Activated B cell treated with CpG ODN at 0.5 μM for 24 hours (primary cell): ENCODE results near the gene SLC35G6. TPM values are rescaled to one million over a fixed set of nuclear protein-coding genes. Genes with fewer than 3 reads are reported as not detected.

ENCODE experiments used
- ATAC-seq: fragments of 200-7000 bp; cut with Tn5 transposase; one replicate; pipeline ENCODE4 v1.10.0; 2021; ENCODE audit warnings: low read depth, mild to moderate bottlenecking, moderate library complexity
- CTCF ChIA-PET: fragments of 350-600 bp; sonication (Branson Sonifier 250); formaldehyde crosslinking; loops from one replicate; lab custom pipeline; 2021; ENCODE audit warnings: antibody characterized with exemption; lab: Charles Lee
- POLR2A ChIA-PET: fragments of 350-600 bp; sonication (Branson Sonifier 250); formaldehyde crosslinking; loops from one replicate; lab custom pipeline; 2021; ENCODE audit warnings: antibody characterized with exemption; lab: Charles Lee
- DNase-seq: peaks from one replicate; pipeline ENCODE4 v3.0.0; 2022
- H3K27ac Mint-ChIP-seq: one replicate; pipeline ENCODE4 v1.8.0; 2020; ENCODE audit warnings: mixed read lengths
- H3K27me3 Mint-ChIP-seq: one replicate; pipeline ENCODE4 v1.8.0; 2021; ENCODE audit warnings: mixed read lengths
- H3K36me3 Mint-ChIP-seq: one replicate; pipeline ENCODE4 v1.8.0; 2021; ENCODE audit warnings: low read depth, mixed read lengths
- H3K4me1 Mint-ChIP-seq: one replicate; pipeline ENCODE4 v1.8.0; 2021; ENCODE audit warnings: mixed read lengths
- H3K4me3 Mint-ChIP-seq: one replicate; pipeline ENCODE4 v1.8.0; 2020; ENCODE audit warnings: mild to moderate bottlenecking, mixed read lengths
- H3K9me3 Mint-ChIP-seq: one replicate; pipeline ENCODE4 v1.8.0; 2020; ENCODE audit warnings: mixed read lengths
- CTCF ChIP-seq: fragments of 200-600 bp; IDR thresholded peaks from one replicate; pipeline ENCODE4 v1.8.0; 2022; ENCODE audit warnings: antibody characterized with exemption, mild to moderate bottlenecking
- intact Hi-C: fragments of 100-400 bp; cut with micrococcal nuclease; formaldehyde crosslinking; loops from one replicate; pipeline ENCODE4 v1.15.1; 2024
- total RNA-seq: library from RNA; stranded (reverse); gene quantifications from 2 replicates; pipeline ENCODE4 v1.2.3, GENCODE V29; 2022

The SLC35G6 gene
- total RNA-seq, 1 donor from 2014 or later, result not detected

- ChIA-PET POLR2A (interaction anchor here (1.8 kb wide), 1 partner anchor 19 kb away, joined by 4 read pairs; the partner anchor contains the start of gene ZBTB4), CTCF (interaction anchor here (1.2 kb wide), 1 partner anchor 20 kb away, joined by 3 read pairs; the partner anchor contains the start of gene ZBTB4)
- DNase-seq, result no peak
- H3K4me3 Mint-ChIP-seq, result no peak overlapping the region
- no peak for ATAC-seq
- H3K27me3 Mint-ChIP-seq, result no peaks in the 10 kb centered on the region
- intact Hi-C loops, result no loop called here
- peaks cover 20% of the 10 kb centered on the region for H3K36me3 Mint-ChIP-seq
- H3K9me3 Mint-ChIP-seq, result no peaks in the 10 kb centered on the region
- no peak for TF ChIP-seq CTCF
- no peak overlapping the region for H3K27ac Mint-ChIP-seq
- H3K4me1 Mint-ChIP-seq, result peaks cover 11% of the 10 kb centered on the region
Measured at GRCh38 chr17:7459961-7460545, 21.2 kb upstream of the SLC35G6 start.

- no peak for DNase-seq
Measured at GRCh38 chr17:7460850-7461660, 20.2 kb upstream of the SLC35G6 start.

GRCh38 chr17:7462474-7463371, 18.5 kb upstream of the SLC35G6 start:
- Mint-ChIP-seq H3K4me1 (peaks cover 12% of the 10 kb centered on the region), H3K27me3 (no peaks in the 10 kb centered on the region), H3K36me3 (peaks cover 31% of the 10 kb centered on the region), H3K4me3 (no peak overlapping the region), H3K27ac (no peak overlapping the region), H3K9me3 (no peaks in the 10 kb centered on the region)
- ChIA-PET POLR2A (interaction anchor here (0.5 to 2.0 kb wide), 2 partner anchors 14 to 19 kb away, joined by 5 read pairs; partner anchors contain the start of gene CHRNB1), CTCF (interaction anchor here (0.7 to 1.2 kb wide), 2 partner anchors 26 to 98 kb away, joined by 3 to 5 read pairs; no protein-coding TSS in a partner anchor)
- DNase-seq (no peak), ATAC-seq (no peak)
- intact Hi-C loops, result no loop called here
- TF ChIP-seq CTCF, result no peak

More at GRCh38 chr17:7460850-7461660, 20.2 kb upstream of the SLC35G6 start:
- CTCF ChIA-PET, result interaction anchor here (1.2 kb wide), 1 partner anchor 19 kb away, joined by 3 read pairs; the partner anchor contains the start of gene ZBTB4
- ATAC-seq, result no peak
- H3K27ac Mint-ChIP-seq, result no peak overlapping the region
- no peak for TF ChIP-seq CTCF
- no peaks in the 10 kb centered on the region for H3K27me3 Mint-ChIP-seq
- peaks cover 6% of the 10 kb centered on the region for H3K4me1 Mint-ChIP-seq
- H3K4me3 Mint-ChIP-seq, result no peak overlapping the region
- POLR2A ChIA-PET, result interaction anchor here (2.0 kb wide), 1 partner anchor 17 kb away, joined by 5 read pairs; the partner anchor contains the start of gene CHRNB1
- no peaks in the 10 kb centered on the region for H3K9me3 Mint-ChIP-seq
- peaks cover 20% of the 10 kb centered on the region for H3K36me3 Mint-ChIP-seq
- intact Hi-C loops, result no loop called here

- no peak overlapping the region for H3K4me3 Mint-ChIP-seq
- CTCF ChIA-PET, result no interaction called here
Measured at GRCh38 chr17:7463372-7463846, 17.8 kb upstream of the SLC35G6 start.

More at GRCh38 chr17:7463372-7463846, 17.8 kb upstream of the SLC35G6 start:
- intact Hi-C loops, result no loop called here
- DNase-seq (no peak), ATAC-seq (no peak)
- Mint-ChIP-seq H3K36me3 (peaks cover 33% of the 10 kb centered on the region), H3K4me1 (peaks cover 16% of the 10 kb centered on the region), H3K27me3 (no peaks in the 10 kb centered on the region), H3K9me3 (no peaks in the 10 kb centered on the region), H3K27ac (no peak overlapping the region)
- TF ChIP-seq CTCF, result no peak
- POLR2A ChIA-PET, result interaction anchor here (0.5 kb wide), 2 partner anchors 14 to 1023 kb away, joined by 5 to 8 read pairs; no protein-coding TSS in a partner anchor
